Measurements from ENCODE around the gene ADAMTS12. TPM values are rescaled to one million over a fixed set of nuclear protein-coding genes. Genes with fewer than 3 reads are reported as not detected.

Gene ADAMTS12
- total and polyA plus RNA-seq, 2 of the 8 experiments (the other 6 are each of a cell fraction or from before 2014, with no cell fraction given) = 6.4 to 12.8 TPM

DNA sequence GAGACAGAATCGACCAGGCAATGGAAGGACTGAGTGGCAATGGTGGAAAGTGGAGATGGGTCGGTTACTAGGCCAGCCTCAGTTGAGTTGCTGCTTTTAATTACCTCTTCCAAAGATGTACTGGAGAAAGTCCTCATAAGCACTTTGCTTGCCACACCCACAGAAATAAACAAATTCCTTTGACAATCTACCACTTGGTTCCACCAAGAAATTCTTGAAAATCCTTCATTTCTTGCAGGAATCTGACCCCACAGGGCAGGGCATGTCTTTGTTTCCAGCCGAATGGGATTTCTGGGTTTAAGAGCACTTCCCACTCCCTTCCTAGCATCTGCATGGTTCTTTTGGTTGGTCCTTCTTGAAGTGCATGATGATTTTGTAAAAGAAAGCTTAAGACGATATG is 54.5 kb downstream of the ADAMTS12 start:
- POLR2A ChIA-PET (ENCODE audit: partially characterized antibody) = no interaction called here
- TF ChIP-seq CREB1 (IDR thresholded peaks at IDR 0.05) (no peak), TEAD4 (IDR thresholded peaks at IDR 0.05; ENCODE audit: low read depth, low read length) (no peak), SIRT6 (IDR thresholded peaks at IDR 0.05; ENCODE audit: low read length) (no peak), HDAC6 (IDR thresholded peaks at IDR 0.05; ENCODE audit: low read depth, low read length) (no peak), CHD2 (IDR thresholded peaks at IDR 0.05; ENCODE audit: low read length) (no peak), RFX5 (IDR thresholded peaks at IDR 0.05; ENCODE audit: borderline replicate concordance, low read depth, low read length) (no peak), EZH2 (IDR thresholded peaks at IDR 0.05; ENCODE audit: low read depth, low read length, severe bottlenecking) (no peak), EGR1 (IDR thresholded peaks at IDR 0.05; ENCODE audit: borderline replicate concordance, low read depth, low read length) (no peak)
- TF ChIP-seq, protein P1, sequence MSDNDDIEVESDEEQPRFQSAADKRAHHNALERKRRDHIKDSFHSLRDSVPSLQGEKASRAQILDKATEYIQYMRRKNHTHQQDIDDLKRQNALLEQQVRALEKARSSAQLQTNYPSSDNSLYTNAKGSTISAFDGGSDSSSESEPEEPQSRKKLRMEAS (IDR thresholded peaks at IDR 0.05) = no peak
- Histone ChIP-seq H4K20me1 (replicated peaks in 1 of 2; ENCODE audit: control insufficient read depth in 1 of 2, insufficient read depth in 2 of 2, low read length in 2 of 2) (no peaks in the 10 kb centered on the region), H3K56ac (replicated peaks; ENCODE audit: insufficient read length, low read depth, low read length) (no peak overlapping the region), H3K4ac (replicated peaks; ENCODE audit: insufficient read length, low read depth, low read length) (no peak overlapping the region), H2AK5ac (ENCODE audit: low read depth, low read length) (no peak overlapping the region), H3K4me3 (ENCODE audit: extremely low read depth in 1 of 4, insufficient read depth in 2 of 4, low read depth in 3 of 4, low read length in 4 of 4) (no peak overlapping the region), H3K18ac (ENCODE audit: extremely low read depth, low read length) (no peak overlapping the region), H3K79me2 (ENCODE audit: control insufficient read depth in 1 of 2, insufficient read depth in 2 of 2, low read length in 2 of 2) (no peaks in the 10 kb centered on the region), H3K4me2 (ENCODE audit: insufficient read depth in 1 of 2, low read depth in 2 of 2, low read length in 2 of 2) (no peak overlapping the region), H2BK5ac (ENCODE audit: low read depth, low read length) (no peak overlapping the region), H2BK15ac (ENCODE audit: low read length) (no peak overlapping the region), H3K23me2 (ENCODE audit: low read depth, low read length) (no peaks in the 10 kb centered on the region), H2BK120ac (replicated peaks; ENCODE audit: low read depth, low read length) (no peak overlapping the region), H4K5ac (ENCODE audit: insufficient read length, low read depth, low read length) (no peak overlapping the region), H3K9ac (replicated peaks in 1 of 4; ENCODE audit: extremely low read depth in 1 of 4, low read depth in 3 of 4, low read length in 3 of 4) (no peak overlapping the region), H3K14ac (ENCODE audit: insufficient read length) (no peak overlapping the region), H4K8ac (ENCODE audit: extremely low read depth, insufficient read depth, low read length) (no peak overlapping the region), H3K4me1 (replicated peaks in 1 of 4; ENCODE audit: control insufficient read depth in 3 of 4, insufficient read depth in 4 of 4, low read length in 3 of 4) (peaks cover 0 to 8% (median 2%) of the 10 kb centered on the region in 4 experiments; a peak in 4 of 7 replicates), H3K23ac (ENCODE audit: insufficient read length) (no peak overlapping the region), H4K91ac (replicated peaks; ENCODE audit: insufficient read length, low read length) (no peak overlapping the region), H3K27me3 (replicated peaks in 1 of 4; ENCODE audit: control insufficient read depth in 3 of 4, extremely low read depth in 1 of 4, insufficient read depth in 3 of 4, low read length in 3 of 4) (no peaks in the 10 kb centered on the region), H2AFZ (ENCODE audit: low read length) (no peak overlapping the region), H3K36me3 (ENCODE audit: control insufficient read depth in 2 of 4, insufficient read depth in 4 of 4, low read length in 3 of 4) (no peaks in the 10 kb centered on the region), H3K9me3 (ENCODE audit: insufficient read depth in 2 of 2, low read depth in 1 of 2, low read length in 1 of 2) (no peaks in the 10 kb centered on the region), H3K79me1 (ENCODE audit: low read depth, low read length) (no peaks in the 10 kb centered on the region; the same call in 1 of the 2 replicates), H3K27ac (ENCODE audit: low read depth, low read length) (no peak overlapping the region), H2BK12ac (ENCODE audit: low read depth, low read length) (no peak overlapping the region), H2BK20ac (ENCODE audit: low read length) (no peak overlapping the region)
- 89% methylated on average over 4 of the region's 4 CpGs; no CpG with 5 or more reads in 1 of the 2 experiments for WGBS, 2 experiments (ENCODE audit: extremely low coverage in 1 of 2, insufficient coverage in 1 of 2, insufficient read length in 1 of 2, insufficient replicate concordance in 2 of 2, low coverage in 1 of 2, low lambda C conversion rate in 2 of 2, missing lambda C conversion rate in 1 of 2)
- CTCF ChIA-PET (ENCODE audit: partially characterized antibody) = no interaction called here
- FAIRE-seq (no peak), DNase-seq (ENCODE audit: low read depth in 1 of 2, low spot score in 2 of 2) (no peak)

Measured in H1 (cell line).